HG02763 (cell line): ENCODE measurements around the gene PBLD.
"Not testable (repeated sequence)": the region's sequence is repeated elsewhere in the genome, so short reads cannot be mapped to it uniquely, and the experiment has no call there.

Source experiments
- ATAC-seq: cut with Tn5 transposase; IDR thresholded peaks from one replicate; pipeline ENCODE4 v1.9.1; 2021; ENCODE audit warnings: mild to moderate bottlenecking, moderate library complexity; ENCODE audit not compliant: unreplicated experiment

Gene PBLD

GRCh38 chr10:68331455-68332258, 1.1 kb downstream of the PBLD start, which contains the start of gene HNRNPH3:
TSS of gene HNRNPH3 (plus strand) at chr10:68332064. CDS start at chr10:68337222, 5,158 bp downstream.
- peak; percentile 83 for ATAC-seq

GRCh38 chr10:68330852-68331454, 1.8 kb downstream of the PBLD start:
- ATAC-seq: no peak

GRCh38 chr10:68329506-68329861, 3.2 kb downstream of the PBLD start:
- ATAC-seq: no peak

GRCh38 chr10:68327889-68328786, 4.6 kb downstream of the PBLD start:
- no peak for ATAC-seq

GRCh38 chr10:68324396-68324795, 8.3 kb downstream of the PBLD start:
- ATAC-seq: not testable (repeated sequence)

- no peak for ATAC-seq
Observed at GRCh38 chr10:68318331-68319059, 14.2 kb downstream of the PBLD start.

GRCh38 chr10:68315582-68315981, 17.1 kb downstream of the PBLD start:
- no peak for ATAC-seq

DNA sequence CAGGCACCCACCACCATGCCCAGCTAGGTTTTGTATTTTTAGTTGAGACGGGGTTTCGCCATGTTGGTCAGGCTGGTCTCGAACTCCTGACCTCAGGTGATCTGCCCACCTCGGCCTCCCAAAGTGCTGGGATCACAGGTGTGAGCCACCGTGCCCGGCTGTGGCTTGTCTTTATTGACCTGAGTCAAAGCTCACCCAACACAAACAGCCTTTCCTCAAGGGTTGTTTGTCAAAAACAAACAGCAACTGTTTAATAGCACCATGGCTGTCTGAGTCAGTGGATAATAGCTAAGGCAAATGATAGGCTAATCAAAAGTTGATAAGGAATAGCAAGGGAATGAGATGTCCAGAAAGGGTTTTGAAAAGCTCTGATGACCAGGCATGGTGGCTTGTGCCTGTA, 17.8 kb downstream of the PBLD start:
- not testable (repeated sequence) for ATAC-seq

GRCh38 chr10:68310531-68310930, 22.2 kb downstream of the PBLD start:
- no peak for ATAC-seq

DNA sequence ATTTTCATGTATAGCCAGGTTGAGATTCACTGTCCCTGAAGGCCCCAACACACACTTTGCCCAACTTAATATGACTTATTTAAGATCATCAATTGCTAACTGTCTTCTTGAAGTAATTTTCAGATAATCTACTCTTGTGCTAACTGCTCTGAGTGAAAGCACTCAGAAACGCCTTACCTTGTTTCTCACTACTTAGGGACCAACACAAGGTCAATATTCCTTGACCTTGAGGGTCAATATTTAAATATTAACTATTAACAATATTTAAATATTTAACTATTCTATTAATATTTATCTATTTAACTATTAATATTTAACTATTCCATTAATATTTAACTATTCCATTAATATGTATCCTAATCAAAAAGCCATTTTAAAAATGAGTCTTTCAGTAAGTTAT, 26.9 kb downstream of the PBLD start:
- ATAC-seq: no peak

- no peak for ATAC-seq
Observed at GRCh38 chr10:68303849-68304412, 28.8 kb downstream of the PBLD start.

GRCh38 chr10:68302871-68303270, 29.9 kb downstream of the PBLD start:
- no peak for ATAC-seq

GRCh38 chr10:68302503-68302823, 30.3 kb downstream of the PBLD start:
- ATAC-seq: no peak

- peak; percentile 64 for ATAC-seq
Observed at GRCh38 chr10:68301790-68302502, 30.8 kb downstream of the PBLD start.

- ATAC-seq: no peak
Observed at GRCh38 chr10:68301301-68301700, 31.4 kb downstream of the PBLD start.

DNA sequence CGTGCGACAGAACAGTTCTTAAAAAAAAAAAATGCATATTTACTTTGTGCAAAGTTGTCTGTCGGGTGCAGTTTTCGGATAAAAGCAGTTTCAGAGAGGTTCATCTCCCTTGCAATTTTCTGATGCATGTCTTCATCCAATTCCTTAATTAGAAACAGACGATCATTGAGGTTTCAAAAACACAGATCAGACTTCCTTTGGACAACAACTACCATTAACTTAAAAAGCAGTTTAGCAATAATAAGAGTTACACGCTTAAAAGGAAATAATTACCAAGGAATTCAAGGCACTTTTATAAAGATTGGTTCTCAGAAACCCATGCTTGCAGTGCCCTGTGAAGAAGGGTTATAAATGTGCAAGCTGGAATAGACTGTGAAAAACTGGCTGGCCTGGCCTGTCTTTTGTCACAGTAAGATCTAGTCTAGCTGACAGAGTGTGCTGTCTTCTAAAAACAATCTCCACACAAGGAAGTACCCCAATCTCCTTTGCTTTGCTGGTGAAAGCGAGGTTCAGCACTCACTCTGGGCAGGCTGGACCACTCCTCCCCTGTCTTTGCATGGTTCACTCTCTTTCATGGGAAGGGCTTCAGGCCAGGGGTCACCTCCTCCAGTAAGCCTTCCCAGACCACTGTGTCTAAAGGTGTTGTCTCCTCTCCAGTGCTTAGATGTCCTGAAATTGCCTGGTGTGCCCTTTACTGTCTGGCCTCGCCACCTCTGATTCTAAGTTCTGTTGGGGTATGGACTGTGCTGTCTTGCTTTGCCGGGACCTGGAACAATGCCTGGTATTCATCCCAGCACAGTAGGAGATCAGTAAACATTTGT, 35.7 kb downstream of the PBLD start:
- no peak for ATAC-seq

DNA sequence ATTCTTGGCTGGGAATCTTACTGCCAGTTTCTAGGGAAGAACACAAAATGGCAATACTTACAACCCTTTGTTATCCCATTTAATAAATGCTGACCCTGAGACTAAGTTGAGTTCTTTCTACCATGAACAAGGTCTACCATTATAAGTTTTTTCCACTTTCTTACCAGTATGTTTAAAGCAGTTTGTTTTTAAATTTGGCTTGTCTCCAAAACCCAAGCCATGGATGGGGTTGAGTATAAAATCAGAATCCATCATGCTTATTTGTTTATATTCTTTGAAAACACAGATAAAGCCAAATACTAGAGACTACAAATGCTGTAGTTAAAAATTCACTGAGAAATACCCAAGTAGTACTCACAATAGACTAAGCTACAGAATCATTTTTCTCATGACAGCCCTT, 42.0 kb downstream of the PBLD start:
- ATAC-seq: no peak

DNA sequence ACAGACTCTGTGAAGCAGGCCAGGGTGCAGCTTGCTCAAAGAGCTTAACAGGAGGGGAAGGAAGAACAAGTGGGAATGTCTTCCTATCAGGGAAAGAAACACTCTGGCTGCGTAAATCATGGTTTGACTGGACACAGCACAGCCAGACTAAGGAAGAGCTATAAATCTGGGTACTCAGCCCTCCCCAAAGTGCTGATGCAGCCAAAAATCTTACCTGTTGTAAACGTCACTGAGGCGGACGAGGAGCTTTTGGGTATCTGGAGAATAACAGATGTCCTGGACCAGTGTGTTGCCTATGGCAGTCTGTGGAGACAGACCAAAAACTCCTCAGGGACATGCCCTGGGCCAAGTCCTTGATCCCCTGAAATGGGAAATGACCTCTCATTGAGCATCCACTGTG, 44.0 kb downstream of the PBLD start:
- no peak for ATAC-seq
